Measurements from ENCODE around the gene MED15. TPM values are rescaled to one million over a fixed set of nuclear protein-coding genes. Genes with fewer than 3 reads are reported as not detected.
"Not testable (repeated sequence)": the region's sequence is repeated elsewhere in the genome, so short reads cannot be mapped to it uniquely, and the experiment has no call there.

MED15 gene
- total RNA-seq, 1 donor from 2014 or later = 104 TPM

- Mint-ChIP-seq H3K27me3 (ENCODE audit: unreplicated experiment) (no peaks in the 10 kb centered on the region), H3K36me3 (ENCODE audit: unreplicated experiment) (peaks cover 31% of the 10 kb centered on the region), H3K4me3 (ENCODE audit: unreplicated experiment) (no peak overlapping the region), H3K27ac (ENCODE audit: unreplicated experiment) (no peak overlapping the region), H3K4me1 (ENCODE audit: unreplicated experiment) (no peaks in the 10 kb centered on the region), H3K9me3 (ENCODE audit: unreplicated experiment) (no peaks in the 10 kb centered on the region)
- TF ChIP-seq CTCF (IDR thresholded peaks at IDR 0.05) = no peak
- DNase-seq (ENCODE audit: extremely low spot score, unreplicated experiment) = no peak
These were observed 40.6 kb upstream of the MED15 start for GRCh38 chr22:20466659-20467379.

DNA sequence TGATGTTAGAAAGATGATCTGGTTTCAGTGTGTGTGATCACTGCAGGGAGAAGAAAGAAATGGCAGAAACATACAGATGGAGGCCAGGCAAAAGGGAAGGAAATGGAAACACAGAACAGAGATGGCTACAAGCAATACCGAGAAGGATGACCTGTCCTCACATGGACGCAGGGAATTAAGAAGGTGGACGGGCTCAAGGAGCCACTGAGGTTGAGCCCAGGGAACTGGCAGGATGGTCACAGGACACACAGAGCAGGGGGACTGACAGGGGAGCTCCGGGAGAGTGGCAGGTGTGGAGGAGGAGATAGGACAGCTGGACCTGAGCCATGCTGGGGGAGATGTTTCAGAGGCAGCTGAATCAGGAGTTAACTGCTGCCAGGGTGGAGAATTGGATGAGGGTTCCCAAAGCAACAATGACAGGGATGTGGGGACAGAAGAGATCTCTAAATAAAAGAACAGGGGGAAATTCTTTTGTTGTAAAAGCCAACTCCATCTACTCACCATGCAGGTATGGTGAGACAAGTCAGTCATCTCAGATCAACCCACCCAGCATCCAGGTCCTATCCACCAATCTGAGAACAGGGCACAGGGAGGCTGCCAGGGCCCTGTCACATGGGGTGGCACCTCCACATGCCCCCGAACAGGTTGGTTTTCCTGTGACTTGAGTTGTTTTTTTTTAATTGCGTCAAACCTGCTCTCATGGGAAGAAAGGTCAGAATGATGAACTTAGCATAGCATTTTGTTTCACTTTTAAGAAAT is 38.1 kb upstream of the MED15 start:
- DNase-seq (ENCODE audit: extremely low spot score, unreplicated experiment) = no peak
- Mint-ChIP-seq H3K27ac (ENCODE audit: unreplicated experiment) (no peak overlapping the region), H3K36me3 (ENCODE audit: unreplicated experiment) (peaks cover 28% of the 10 kb centered on the region), H3K27me3 (ENCODE audit: unreplicated experiment) (no peaks in the 10 kb centered on the region), H3K9me3 (ENCODE audit: unreplicated experiment) (no peaks in the 10 kb centered on the region), H3K4me3 (ENCODE audit: unreplicated experiment) (no peak overlapping the region), H3K4me1 (ENCODE audit: unreplicated experiment) (no peaks in the 10 kb centered on the region)
- no peak for TF ChIP-seq CTCF (IDR thresholded peaks at IDR 0.05)

- H3K27ac Mint-ChIP-seq (ENCODE audit: unreplicated experiment); H3K9me3 Mint-ChIP-seq (ENCODE audit: unreplicated experiment); DNase-seq (ENCODE audit: extremely low spot score, unreplicated experiment); H3K27me3 Mint-ChIP-seq (ENCODE audit: unreplicated experiment); H3K4me3 Mint-ChIP-seq (ENCODE audit: unreplicated experiment): not testable (repeated sequence)
- H3K36me3 Mint-ChIP-seq (ENCODE audit: unreplicated experiment) = peaks cover 25% of the 10 kb centered on the region
- peaks cover 10% of the 10 kb centered on the region for H3K4me1 Mint-ChIP-seq (ENCODE audit: unreplicated experiment)
These were observed 36.9 kb upstream of the MED15 start for GRCh38 chr22:20470525-20470924.

DNA sequence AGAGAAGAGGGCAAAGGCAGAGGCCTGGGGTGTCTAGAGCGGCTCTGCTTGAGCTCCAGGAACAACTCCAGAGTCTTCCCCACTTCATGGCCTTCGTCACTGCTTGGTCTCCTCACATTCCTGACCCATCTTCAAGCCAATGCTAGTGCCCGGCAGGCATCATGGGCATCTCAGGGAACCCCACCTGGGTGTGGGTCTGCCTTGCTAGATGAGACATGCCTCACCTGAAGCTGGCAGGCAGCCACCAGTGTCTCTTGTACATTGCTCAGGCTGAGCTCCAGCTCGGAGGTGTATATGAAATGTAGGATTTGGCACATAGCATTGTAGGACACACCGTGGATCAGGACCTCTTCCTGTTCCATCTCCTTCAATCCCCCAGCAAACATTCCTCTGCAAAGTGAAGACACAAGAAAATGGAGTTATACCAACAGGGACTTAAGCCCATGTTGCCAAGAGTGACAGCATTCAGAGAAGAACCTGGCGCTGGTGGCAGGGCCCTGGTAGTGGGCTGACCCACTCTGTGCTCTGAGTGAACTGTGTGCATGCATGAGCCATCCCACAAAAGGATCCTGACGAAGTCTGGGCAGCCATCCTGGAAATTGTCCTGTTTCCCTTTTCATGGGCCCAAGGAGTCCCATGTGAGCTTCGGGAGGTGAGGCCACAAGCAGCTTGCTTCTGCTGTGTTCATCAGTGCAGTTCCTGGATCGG is 36.1 kb upstream of the MED15 start:
- H3K4me3 Mint-ChIP-seq (ENCODE audit: unreplicated experiment) = no peak overlapping the region
- H3K27ac Mint-ChIP-seq (ENCODE audit: unreplicated experiment) = no peak overlapping the region
- peaks cover 17% of the 10 kb centered on the region for H3K4me1 Mint-ChIP-seq (ENCODE audit: unreplicated experiment)
- no peaks in the 10 kb centered on the region for H3K9me3 Mint-ChIP-seq (ENCODE audit: unreplicated experiment)
- H3K27me3 Mint-ChIP-seq (ENCODE audit: unreplicated experiment) = no peaks in the 10 kb centered on the region
- TF ChIP-seq CTCF (IDR thresholded peaks at IDR 0.05) = no peak
- no peak for DNase-seq (ENCODE audit: extremely low spot score, unreplicated experiment)
- peaks cover 25% of the 10 kb centered on the region for H3K36me3 Mint-ChIP-seq (ENCODE audit: unreplicated experiment)

DNA sequence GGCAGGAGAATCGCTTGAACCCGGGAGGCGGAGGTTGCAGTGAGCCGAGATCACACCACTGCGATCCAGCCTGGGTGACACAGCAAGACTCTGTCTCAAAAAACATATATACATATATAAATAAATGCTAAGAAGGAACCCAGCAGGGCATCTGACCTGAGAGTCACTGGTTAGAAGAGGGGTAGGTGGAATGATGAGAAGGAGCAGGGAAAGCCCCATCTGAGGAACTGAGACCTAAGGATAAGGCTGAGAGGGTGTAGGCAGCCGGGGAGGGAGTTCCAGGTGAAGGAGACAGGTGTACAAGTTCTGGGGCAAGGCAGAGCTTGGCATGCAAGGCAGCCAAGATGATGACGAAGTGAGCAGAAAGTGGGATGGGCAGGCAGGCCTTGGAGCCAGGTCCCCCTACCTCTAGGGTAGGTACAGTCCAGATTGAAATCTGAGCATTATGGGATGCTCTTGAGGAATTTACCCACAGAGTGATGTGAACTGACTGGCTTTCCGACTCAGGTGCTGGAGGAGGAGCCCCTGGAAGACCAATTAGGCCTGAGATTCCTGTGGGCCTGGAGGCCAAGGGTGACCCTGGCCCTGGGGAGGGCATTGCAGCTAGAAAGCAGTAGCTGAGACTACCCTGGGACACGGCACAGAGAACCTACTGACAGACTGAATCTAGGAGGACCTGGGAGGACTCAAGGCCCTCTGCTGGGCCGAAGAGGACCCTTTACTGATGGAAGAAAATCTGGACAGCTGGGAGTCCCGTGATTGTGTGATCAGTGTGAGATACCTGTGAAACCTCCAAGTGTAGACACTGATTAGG is 34.6 kb upstream of the MED15 start:
- peaks cover 20% of the 10 kb centered on the region for H3K4me1 Mint-ChIP-seq (ENCODE audit: unreplicated experiment)
- peaks cover 25% of the 10 kb centered on the region for H3K36me3 Mint-ChIP-seq (ENCODE audit: unreplicated experiment)
- H3K4me3 Mint-ChIP-seq (ENCODE audit: unreplicated experiment) = no peak overlapping the region
- H3K9me3 Mint-ChIP-seq (ENCODE audit: unreplicated experiment) = no peaks in the 10 kb centered on the region
- DNase-seq (ENCODE audit: extremely low spot score, unreplicated experiment) = no peak
- no peaks in the 10 kb centered on the region for H3K27me3 Mint-ChIP-seq (ENCODE audit: unreplicated experiment)
- H3K27ac Mint-ChIP-seq (ENCODE audit: unreplicated experiment) = peak overlapping the region; percentile 57
- no peak for TF ChIP-seq CTCF (IDR thresholded peaks at IDR 0.05)

Data from osteocyte (in vitro differentiated cells).